Measurements from ENCODE around the gene SCLY.

Gene SCLY

DNA sequence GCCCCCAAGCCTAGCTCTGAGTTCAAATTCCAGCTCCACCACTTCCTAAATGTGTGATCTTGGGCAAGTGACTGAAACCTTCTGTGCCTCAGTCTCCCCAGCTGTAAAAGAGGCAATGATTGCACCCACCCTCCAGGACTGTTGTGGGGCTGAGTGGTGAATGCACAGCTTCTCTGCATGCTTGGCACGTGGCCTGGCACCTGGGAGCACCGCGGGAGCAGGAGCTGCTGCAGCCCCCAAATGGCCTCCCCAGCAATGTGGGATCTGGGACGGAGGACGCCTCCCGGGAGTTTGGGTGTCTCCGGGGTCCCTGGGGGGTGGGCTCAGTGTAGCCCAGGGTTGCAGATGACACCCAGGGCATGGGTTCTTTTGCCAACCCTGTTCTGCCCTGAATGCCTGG, 79.2 kb downstream of the SCLY start:
- Histone ChIP-seq H3K27me3 (ENCODE audit: low read depth, low read length) (no peaks in the 10 kb centered on the region), H3K27ac (ENCODE audit: low read length) (no peak overlapping the region), H3K9me3 (ENCODE audit: control insufficient read depth in 1 of 2, low read length in 2 of 2) (no peaks in the 10 kb centered on the region), H3K4me3 (ENCODE audit: low read depth in 1 of 2, low read length in 2 of 2) (no peak overlapping the region), H3K36me3 (ENCODE audit: control insufficient read depth in 1 of 2, insufficient read depth in 2 of 2, low read length in 2 of 2) (peaks cover 0 to 3% of the 10 kb centered on the region in 2 donors), H3K4me1 (ENCODE audit: control insufficient read depth in 1 of 2, insufficient read depth in 2 of 2, low read length in 2 of 2) (peaks cover 0 to 34% of the 10 kb centered on the region in 2 donors)

DNA sequence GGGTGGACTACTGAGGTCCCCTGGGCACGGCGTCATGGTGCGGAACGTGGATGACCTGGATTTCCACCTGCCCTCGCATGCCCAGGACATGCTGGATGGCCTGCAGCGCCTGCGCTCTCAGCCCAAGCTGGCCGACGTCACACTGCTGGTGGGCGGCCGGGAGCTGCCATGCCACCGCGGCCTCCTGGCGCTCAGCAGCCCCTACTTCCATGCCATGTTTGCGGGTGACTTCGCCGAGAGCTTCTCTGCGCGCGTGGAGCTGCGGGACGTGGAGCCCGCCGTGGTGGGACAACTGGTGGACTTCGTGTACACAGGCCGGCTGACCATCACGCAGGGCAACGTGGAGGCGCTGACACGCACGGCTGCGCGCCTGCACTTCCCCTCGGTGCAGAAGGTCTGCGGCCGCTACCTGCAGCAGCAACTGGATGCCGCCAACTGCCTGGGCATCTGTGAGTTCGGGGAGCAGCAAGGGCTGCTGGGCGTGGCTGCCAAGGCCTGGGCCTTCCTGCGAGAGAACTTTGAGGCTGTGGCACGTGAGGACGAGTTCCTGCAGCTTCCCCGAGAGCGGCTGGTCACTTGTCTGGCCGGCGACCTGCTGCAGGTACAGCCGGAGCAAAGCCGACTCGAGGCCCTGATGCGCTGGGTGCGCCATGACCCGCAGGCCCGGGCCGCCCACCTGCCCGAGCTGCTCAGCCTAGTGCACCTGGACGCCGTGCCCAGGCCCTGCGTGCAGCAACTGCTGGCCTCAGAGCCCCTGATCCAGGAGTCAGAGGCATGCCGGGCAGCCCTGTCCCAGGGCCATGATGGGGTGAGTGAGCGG, 80.1 kb downstream of the SCLY start:
- Histone ChIP-seq H3K9me3 (ENCODE audit: control insufficient read depth in 1 of 2, low read length in 2 of 2) (no peaks in the 10 kb centered on the region), H3K36me3 (ENCODE audit: control insufficient read depth in 1 of 2, insufficient read depth in 2 of 2, low read length in 2 of 2) (peaks cover 0 to 3% of the 10 kb centered on the region in 2 donors), H3K27me3 (ENCODE audit: low read depth, low read length) (no peaks in the 10 kb centered on the region), H3K4me1 (ENCODE audit: control insufficient read depth in 1 of 2, insufficient read depth in 2 of 2, low read length in 2 of 2) (peaks cover 0 to 34% of the 10 kb centered on the region in 2 donors), H3K4me3 (ENCODE audit: low read depth in 1 of 2, low read length in 2 of 2) (no peak overlapping the region), H3K27ac (ENCODE audit: low read length) (no peak overlapping the region)

DNA sequence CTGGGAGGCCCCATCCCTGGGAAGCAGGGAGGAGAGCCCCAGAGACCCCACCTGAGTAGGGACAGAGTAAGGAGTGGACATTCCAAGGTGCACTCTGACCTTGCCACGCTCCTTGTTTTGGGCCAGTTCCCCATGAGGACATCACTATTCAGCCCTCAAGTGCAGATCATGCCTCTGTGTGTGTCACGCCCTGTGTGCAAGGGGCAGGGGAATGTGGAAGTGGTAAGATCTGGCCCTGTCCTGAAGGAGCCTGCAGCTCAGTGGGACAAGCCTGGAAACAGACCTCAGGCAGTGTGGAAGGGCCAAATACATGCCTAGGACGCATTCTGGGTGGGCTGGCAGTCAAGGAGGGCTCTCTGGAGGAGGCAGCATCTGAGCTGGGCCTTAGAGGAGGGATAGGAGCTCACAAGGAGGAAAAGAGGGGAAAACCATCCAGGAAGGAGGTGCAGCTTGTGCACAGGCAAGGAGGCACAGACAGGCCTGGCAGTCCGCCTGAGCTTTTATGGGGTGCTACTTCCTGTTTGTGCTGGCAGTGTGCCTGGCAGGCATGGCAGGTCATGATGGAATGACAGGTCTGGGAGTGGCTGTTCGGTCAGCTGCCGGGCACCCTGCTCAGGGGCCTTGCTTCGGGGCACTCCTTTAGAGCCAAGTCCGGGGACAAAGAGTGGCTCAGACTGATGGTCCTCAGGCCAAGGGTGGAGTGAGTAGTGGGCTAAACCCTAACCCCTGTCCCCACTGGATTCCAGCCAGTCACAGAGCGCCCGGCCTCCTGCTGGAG, 80.9 kb downstream of the SCLY start:
- peaks cover 0 to 3% of the 10 kb centered on the region in 2 donors for H3K36me3 ChIP-seq (ENCODE audit: control insufficient read depth in 1 of 2, insufficient read depth in 2 of 2, low read length in 2 of 2)
- H3K27ac ChIP-seq (ENCODE audit: low read length): no peak overlapping the region
- no peak overlapping the region for H3K4me3 ChIP-seq (ENCODE audit: low read depth in 1 of 2, low read length in 2 of 2)
- no peaks in the 10 kb centered on the region for H3K27me3 ChIP-seq (ENCODE audit: low read depth, low read length)
- peaks cover 0 to 34% of the 10 kb centered on the region in 2 donors for H3K4me1 ChIP-seq (ENCODE audit: control insufficient read depth in 1 of 2, insufficient read depth in 2 of 2, low read length in 2 of 2)
- H3K9me3 ChIP-seq (ENCODE audit: control insufficient read depth in 1 of 2, low read length in 2 of 2): no peaks in the 10 kb centered on the region

DNA sequence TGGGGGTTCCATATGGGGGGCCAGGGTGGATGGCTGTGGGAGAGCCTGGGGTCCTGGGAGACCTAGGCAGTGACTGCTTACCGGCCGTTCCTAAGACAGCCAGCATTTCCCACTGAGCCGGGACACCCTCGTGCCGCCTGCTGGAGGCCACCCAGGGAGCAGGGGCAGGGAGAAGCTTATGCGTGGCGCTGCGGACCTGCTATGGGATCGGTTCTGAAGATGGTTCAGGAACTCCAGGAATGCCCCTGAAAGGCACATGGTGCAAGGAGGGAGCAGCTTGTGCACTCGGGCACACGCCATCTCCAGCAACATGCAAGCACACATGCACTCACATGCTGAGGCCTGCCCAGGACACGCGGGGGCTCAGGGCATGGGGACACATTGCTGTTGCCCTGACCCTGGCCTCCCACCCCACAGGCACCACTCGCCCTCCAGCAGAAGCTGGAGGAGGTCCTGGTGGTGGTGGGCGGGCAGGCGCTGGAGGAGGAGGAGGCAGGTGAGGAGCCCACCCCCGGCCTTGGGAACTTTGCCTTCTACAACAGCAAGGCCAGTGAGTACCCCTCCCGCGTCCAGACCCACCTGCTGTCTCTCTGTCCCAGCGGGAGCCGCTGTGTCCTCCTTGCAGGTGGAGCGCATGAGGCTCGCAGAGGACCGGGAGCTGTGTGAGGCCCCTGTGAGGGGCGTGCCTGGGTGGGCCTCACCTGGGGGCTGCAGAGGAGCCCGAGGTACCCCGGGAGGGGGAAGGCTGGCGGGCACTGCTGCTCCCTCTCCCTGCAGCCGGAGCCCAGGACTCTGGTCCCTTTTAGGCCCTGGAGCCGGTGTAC, 81.8 kb downstream of the SCLY start:
- H3K4me1 ChIP-seq (ENCODE audit: control insufficient read depth in 1 of 2, insufficient read depth in 2 of 2, low read length in 2 of 2): peaks cover 0 to 34% of the 10 kb centered on the region in 2 donors
- H3K4me3 ChIP-seq (ENCODE audit: low read depth in 1 of 2, low read length in 2 of 2): no peak overlapping the region
- H3K27me3 ChIP-seq (ENCODE audit: low read depth, low read length): no peaks in the 10 kb centered on the region
- H3K36me3 ChIP-seq (ENCODE audit: control insufficient read depth in 1 of 2, insufficient read depth in 2 of 2, low read length in 2 of 2): peaks cover 0 to 3% of the 10 kb centered on the region in 2 donors
- H3K27ac ChIP-seq (ENCODE audit: low read length): no peak overlapping the region
- no peaks in the 10 kb centered on the region for H3K9me3 ChIP-seq (ENCODE audit: control insufficient read depth in 1 of 2, low read length in 2 of 2)

DNA sequence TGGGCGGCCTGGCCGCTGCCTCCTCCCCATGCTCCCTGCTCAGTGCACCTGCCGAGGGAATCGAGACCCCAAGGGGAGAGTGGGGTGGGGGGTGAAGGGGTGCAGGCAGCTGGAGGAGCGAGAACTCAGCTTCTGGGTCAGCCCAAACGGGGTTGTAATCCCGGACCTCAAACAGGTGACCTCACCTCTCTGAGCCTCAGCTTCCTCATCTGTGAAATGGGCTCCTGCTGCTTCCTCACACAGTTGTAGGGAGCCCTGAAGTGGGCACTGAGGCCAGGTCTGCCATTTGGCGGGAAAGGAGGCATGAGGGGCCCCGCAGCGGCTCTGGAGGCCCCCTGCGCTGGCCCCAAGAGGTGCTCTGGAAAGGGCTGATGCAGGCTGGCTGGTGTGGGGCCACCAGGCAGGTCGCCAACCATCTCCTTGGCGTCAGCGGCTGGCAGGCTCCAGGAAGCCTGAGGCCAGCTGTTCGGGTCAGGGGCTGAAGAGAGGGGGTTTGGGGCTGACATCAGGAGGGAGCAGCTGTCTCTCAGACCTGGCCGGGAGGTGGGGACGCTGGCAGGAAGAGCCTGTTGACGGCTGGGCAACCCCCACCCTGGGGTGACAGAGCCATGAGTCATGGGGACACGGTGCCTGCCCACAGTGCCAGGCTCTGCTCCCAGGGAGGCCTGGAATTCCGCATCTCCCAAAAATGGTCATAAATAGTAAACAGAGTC, 82.6 kb downstream of the SCLY start:
- H3K36me3 ChIP-seq (ENCODE audit: control insufficient read depth in 1 of 2, insufficient read depth in 2 of 2, low read length in 2 of 2): peaks cover 0 to 3% of the 10 kb centered on the region in 2 donors
- H3K9me3 ChIP-seq (ENCODE audit: control insufficient read depth in 1 of 2, low read length in 2 of 2): no peaks in the 10 kb centered on the region
- peaks cover 0 to 28% of the 10 kb centered on the region in 2 donors for H3K4me1 ChIP-seq (ENCODE audit: control insufficient read depth in 1 of 2, insufficient read depth in 2 of 2, low read length in 2 of 2)
- H3K27me3 ChIP-seq (ENCODE audit: low read depth, low read length): no peaks in the 10 kb centered on the region
- H3K27ac ChIP-seq (ENCODE audit: low read length): no peak overlapping the region
- no peak overlapping the region for H3K4me3 ChIP-seq (ENCODE audit: low read depth in 1 of 2, low read length in 2 of 2)

DNA sequence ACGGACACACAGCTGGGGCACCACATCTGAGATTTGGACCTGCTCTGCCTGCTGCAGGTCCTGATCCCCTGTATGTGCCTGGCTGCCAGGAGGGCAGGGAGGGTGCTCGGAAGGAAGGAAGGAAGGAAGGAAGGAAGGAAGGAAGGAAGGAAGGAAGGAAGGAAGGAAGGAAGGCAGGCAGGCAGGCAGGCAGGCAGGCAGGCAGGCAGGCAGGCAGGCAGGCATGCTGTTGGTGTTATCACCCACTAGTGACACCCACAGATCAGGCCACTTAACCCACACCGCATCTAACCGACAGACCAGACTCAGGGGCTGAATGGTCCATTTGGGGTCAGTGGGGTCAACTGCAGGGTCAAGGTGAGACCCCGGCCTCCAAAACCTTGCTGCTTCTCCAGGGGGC, 83.5 kb downstream of the SCLY start:
- peaks cover 0 to 3% of the 10 kb centered on the region in 2 donors for H3K36me3 ChIP-seq (ENCODE audit: control insufficient read depth in 1 of 2, insufficient read depth in 2 of 2, low read length in 2 of 2)
- H3K27me3 ChIP-seq (ENCODE audit: low read depth, low read length): no peaks in the 10 kb centered on the region
- peaks cover 0 to 20% of the 10 kb centered on the region in 2 donors for H3K4me1 ChIP-seq (ENCODE audit: control insufficient read depth in 1 of 2, insufficient read depth in 2 of 2, low read length in 2 of 2)
- H3K4me3 ChIP-seq (ENCODE audit: low read depth in 1 of 2, low read length in 2 of 2): no peak overlapping the region
- no peak overlapping the region for H3K27ac ChIP-seq (ENCODE audit: low read length)
- H3K9me3 ChIP-seq (ENCODE audit: control insufficient read depth in 1 of 2, low read length in 2 of 2): no peaks in the 10 kb centered on the region

DNA sequence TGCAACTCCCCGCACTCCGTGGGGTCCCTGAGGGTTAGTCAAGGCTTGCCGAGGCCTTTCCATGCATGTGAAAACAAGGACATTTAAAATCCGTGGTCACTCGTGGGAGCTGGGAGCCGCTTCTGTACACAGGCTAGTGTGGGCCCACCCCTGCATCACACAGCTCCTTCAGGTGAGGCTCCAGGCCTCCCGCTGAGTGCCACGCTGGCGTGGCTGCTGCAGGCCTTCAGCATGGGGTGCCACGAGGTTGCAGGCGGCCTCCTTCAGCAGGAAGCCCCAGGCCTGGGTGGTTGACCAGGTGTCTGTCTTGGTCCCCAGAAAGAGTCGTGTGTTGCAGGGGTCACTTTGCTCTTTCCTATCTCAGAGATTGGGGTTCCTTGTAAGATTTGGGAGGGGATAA, 84.2 kb downstream of the SCLY start:
- Histone ChIP-seq H3K4me1 (ENCODE audit: control insufficient read depth in 1 of 2, insufficient read depth in 2 of 2, low read length in 2 of 2) (peaks cover 0 to 16% of the 10 kb centered on the region in 2 donors), H3K27ac (ENCODE audit: low read length) (no peak overlapping the region), H3K4me3 (ENCODE audit: low read depth in 1 of 2, low read length in 2 of 2) (no peak overlapping the region), H3K27me3 (ENCODE audit: low read depth, low read length) (no peaks in the 10 kb centered on the region), H3K9me3 (ENCODE audit: control insufficient read depth in 1 of 2, low read length in 2 of 2) (no peaks in the 10 kb centered on the region), H3K36me3 (ENCODE audit: control insufficient read depth in 1 of 2, insufficient read depth in 2 of 2, low read length in 2 of 2) (peaks cover 0 to 3% of the 10 kb centered on the region in 2 donors)

DNA sequence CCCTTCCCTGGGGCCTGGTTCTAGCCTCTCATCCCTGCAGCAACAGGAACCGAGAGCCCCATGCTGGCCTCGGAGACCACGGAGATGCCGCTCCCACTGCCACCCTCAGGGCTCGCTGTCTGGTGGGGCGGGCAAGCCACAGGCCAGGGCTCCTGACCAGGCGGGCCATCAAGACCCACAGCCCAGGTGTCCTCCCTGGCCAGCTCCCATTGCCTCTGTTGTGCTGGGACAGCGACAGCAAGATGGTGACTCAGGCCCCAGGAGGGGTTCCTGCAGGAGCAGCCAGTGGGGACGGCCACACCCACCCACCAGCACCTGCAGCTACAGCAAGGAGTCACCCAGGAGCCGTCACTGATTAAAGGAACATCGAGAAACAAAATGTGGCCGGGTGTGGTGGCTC, 85.0 kb downstream of the SCLY start:
- no peaks in the 10 kb centered on the region for H3K9me3 ChIP-seq (ENCODE audit: control insufficient read depth in 1 of 2, low read length in 2 of 2)
- H3K4me3 ChIP-seq (ENCODE audit: low read depth in 1 of 2, low read length in 2 of 2): no peak overlapping the region
- H3K4me1 ChIP-seq (ENCODE audit: control insufficient read depth in 1 of 2, insufficient read depth in 2 of 2, low read length in 2 of 2): peaks cover 0 to 16% of the 10 kb centered on the region in 2 donors
- H3K27me3 ChIP-seq (ENCODE audit: low read depth, low read length): no peaks in the 10 kb centered on the region
- H3K27ac ChIP-seq (ENCODE audit: low read length): no peak overlapping the region
- peaks cover 0 to 3% of the 10 kb centered on the region in 2 donors for H3K36me3 ChIP-seq (ENCODE audit: control insufficient read depth in 1 of 2, insufficient read depth in 2 of 2, low read length in 2 of 2)

DNA sequence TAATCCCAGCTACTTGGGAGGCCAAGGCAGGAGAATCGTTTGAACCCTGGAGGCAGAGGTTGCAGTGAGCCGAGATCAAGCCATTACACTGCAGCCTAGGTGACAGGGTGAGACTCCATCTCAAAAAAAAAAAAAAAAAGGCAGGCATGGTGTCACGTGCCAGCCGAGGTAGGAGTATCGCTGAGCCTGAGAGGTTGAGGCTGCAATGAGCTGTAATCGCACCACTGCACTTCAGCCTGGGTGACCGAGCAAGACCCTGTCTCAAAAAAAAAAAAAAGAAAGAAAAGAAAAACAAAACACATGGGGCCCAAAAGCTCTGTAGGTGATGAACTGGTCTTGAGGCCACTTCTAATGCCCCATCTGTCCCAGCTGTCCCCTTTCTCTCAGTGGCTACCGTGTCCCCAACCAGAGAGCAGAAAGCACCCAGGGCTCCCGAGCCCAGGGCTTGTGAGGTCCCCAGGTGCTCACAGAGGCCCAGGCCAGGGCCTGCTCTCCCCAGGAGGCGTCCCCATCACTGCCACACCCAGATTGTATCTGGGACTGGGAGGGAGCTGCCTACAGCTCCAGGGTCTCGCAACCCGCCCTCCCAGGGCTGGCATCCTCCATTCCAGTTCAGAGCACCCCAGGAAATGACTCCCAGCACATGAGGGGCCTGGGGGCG, 86.2 kb downstream of the SCLY start:
- Histone ChIP-seq H3K9me3 (ENCODE audit: control insufficient read depth in 1 of 2, low read length in 2 of 2) (no peaks in the 10 kb centered on the region), H3K4me1 (ENCODE audit: control insufficient read depth in 1 of 2, insufficient read depth in 2 of 2, low read length in 2 of 2) (peaks cover 0 to 10% of the 10 kb centered on the region in 2 donors), H3K4me3 (ENCODE audit: low read depth in 1 of 2, low read length in 2 of 2) (no peak overlapping the region), H3K27me3 (ENCODE audit: low read depth, low read length) (no peaks in the 10 kb centered on the region), H3K27ac (ENCODE audit: low read length) (no peak overlapping the region), H3K36me3 (ENCODE audit: control insufficient read depth in 1 of 2, insufficient read depth in 2 of 2, low read length in 2 of 2) (no peaks in the 10 kb centered on the region)

DNA sequence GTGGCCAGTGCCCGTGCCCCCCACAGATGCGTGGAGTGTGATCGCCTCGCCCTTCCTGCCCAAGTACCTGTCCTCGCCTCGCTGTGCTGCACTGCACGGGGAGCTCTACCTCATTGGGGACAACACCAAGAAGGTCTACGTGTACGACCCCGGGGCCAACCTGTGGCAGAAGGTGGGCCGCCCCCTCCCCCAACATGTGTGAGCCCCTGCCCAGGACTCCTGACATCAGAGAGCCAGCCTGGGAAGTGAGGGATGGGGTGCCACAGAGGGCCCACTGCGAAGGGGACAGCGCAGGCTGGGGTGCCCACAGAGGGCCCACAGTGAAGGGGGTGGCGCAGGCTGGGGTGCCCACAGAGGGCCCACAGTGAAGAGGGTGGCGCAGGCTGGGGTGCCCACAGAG, 88.2 kb downstream of the SCLY start:
- Histone ChIP-seq H3K36me3 (ENCODE audit: control insufficient read depth in 1 of 2, insufficient read depth in 2 of 2, low read length in 2 of 2) (no peaks in the 10 kb centered on the region), H3K4me3 (ENCODE audit: low read depth in 1 of 2, low read length in 2 of 2) (no peak overlapping the region), H3K27me3 (ENCODE audit: low read depth, low read length) (no peaks in the 10 kb centered on the region), H3K27ac (ENCODE audit: low read length) (no peak overlapping the region), H3K9me3 (ENCODE audit: control insufficient read depth in 1 of 2, low read length in 2 of 2) (no peaks in the 10 kb centered on the region), H3K4me1 (ENCODE audit: control insufficient read depth in 1 of 2, insufficient read depth in 2 of 2, low read length in 2 of 2) (peaks cover 0 to 5% of the 10 kb centered on the region in 2 donors)
